A549 (cell line): ENCODE results near the gene DCAF15.

Experiments used
- CTCF ChIP-seq: fragments of >200 bp; sonication (Bioruptor Twin); formaldehyde crosslinking; IDR thresholded peaks from 3 replicates; pipeline ENCODE4 v1.5.1; 2016
- ELK1 ChIP-seq: fragments of 150-350 bp; IDR thresholded peaks from 2 replicates; pipeline ENCODE4 v1.6.1; 2014; ENCODE audit warnings: low read depth, mild to moderate bottlenecking, low read length
- EP300 ChIP-seq, 2 experiments: fragments of >200 bp; sonication (Bioruptor Twin); formaldehyde crosslinking; IDR thresholded peaks; 2 replicates in 1 of 2; 3 replicates in 1 of 2; pipeline ENCODE4 v1.6.1; 2016 to 2017
- HES2 ChIP-seq: fragments of >200 bp; sonication (Bioruptor Twin); formaldehyde crosslinking; IDR thresholded peaks from 2 replicates; pipeline ENCODE4 v1.6.1; 2016
- JUN ChIP-seq, 2 experiments: fragments of >200 bp; sonication (Bioruptor Twin); formaldehyde crosslinking; IDR thresholded peaks; 2 replicates in 1 of 2; 3 replicates in 1 of 2; pipeline ENCODE4 v1.6.1; 2016 to 2017
- JUNB ChIP-seq: fragments of >200 bp; sonication (Bioruptor Twin); formaldehyde crosslinking; IDR thresholded peaks from 2 replicates; pipeline ENCODE4 v1.6.1; 2016
- MAFK ChIP-seq: fragments of 450-650 bp; IDR thresholded peaks from 2 replicates; pipeline ENCODE4 v1.6.1; 2014; ENCODE audit not compliant: partially characterized antibody
- MAX ChIP-seq: IDR thresholded peaks from 2 replicates; pipeline ENCODE4 v1.6.1; 2012
- MAZ ChIP-seq: fragments of 150-350 bp; IDR thresholded peaks from 2 replicates; pipeline ENCODE4 v1.6.1; 2014; ENCODE audit warnings: antibody characterized with exemption, low read depth, low read length, borderline replicate concordance
- PBX3 ChIP-seq: IDR thresholded peaks from 2 replicates; pipeline ENCODE4 v1.6.1; 2012
- POLR2A ChIP-seq: IDR thresholded peaks from 2 replicates; pipeline ENCODE4 v1.6.1; 2012; ENCODE audit warnings: mild to moderate bottlenecking, low read length
- REST ChIP-seq: fragments of 200-600 bp; sonication (generic); IDR thresholded peaks from 2 replicates; pipeline ENCODE4 v1.6.1; 2016; ENCODE audit warnings: antibody characterized with exemption, mild to moderate bottlenecking, moderate library complexity

GRCh38 chr19:13984186-13984585, 31.9 kb downstream of the DCAF15 start:
- TF ChIP-seq REST (no peak), CTCF (no peak), JUNB (no peak), MAZ (no peak), POLR2A (no peak), HES2 (no peak), PBX3 (no peak), MAX (no peak), EP300 (IDR thresholded peaks at IDR 0.05) (no peak), MAFK (no peak), JUN (IDR thresholded peaks at IDR 0.05) (no peak), ELK1 (no peak)
